ENCODE results near the gene OR2T2. TPM values are rescaled to one million over a fixed set of nuclear protein-coding genes. Genes with fewer than 3 reads are reported as not detected.
"Not testable (repeated sequence)": the region's sequence is repeated elsewhere in the genome, so short reads cannot be mapped to it uniquely, and the experiment has no call there.

OR2T2 gene
- total and polyA plus RNA-seq, 8 donors = not detected

DNA sequence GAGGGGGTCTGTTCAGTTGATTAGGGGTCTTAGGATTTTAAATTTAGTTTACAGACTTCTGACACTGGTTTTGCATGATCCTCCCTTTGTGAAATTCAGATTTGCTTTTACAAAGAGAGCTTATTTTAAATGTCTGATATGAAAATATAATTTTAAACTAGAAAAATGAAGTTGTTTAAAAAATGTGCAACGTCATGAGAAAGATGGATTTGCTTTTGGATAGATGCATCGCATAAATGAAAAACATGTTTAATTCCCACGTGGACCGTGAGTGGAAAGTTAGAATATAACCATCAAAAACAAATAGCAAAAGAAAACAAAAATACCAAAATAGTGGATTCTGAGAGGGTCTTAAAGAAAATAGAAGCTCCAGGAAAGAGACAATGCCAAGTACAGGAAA, 25.7 kb downstream of the OR2T2 start:
- Histone ChIP-seq H3K4me3 (no peak overlapping the region), H3K4me1 (no peaks in the 10 kb centered on the region), H3K36me3 (no peaks in the 10 kb centered on the region), H3K27me3 (no peaks in the 10 kb centered on the region), H3K9me3 (no peaks in the 10 kb centered on the region), H3K27ac (no peak overlapping the region)
- ATAC-seq = no peak
- intact Hi-C loops (cut with DNase I) = no loop called here
- no peak for DNase-seq
- TF ChIP-seq, protein P1, sequence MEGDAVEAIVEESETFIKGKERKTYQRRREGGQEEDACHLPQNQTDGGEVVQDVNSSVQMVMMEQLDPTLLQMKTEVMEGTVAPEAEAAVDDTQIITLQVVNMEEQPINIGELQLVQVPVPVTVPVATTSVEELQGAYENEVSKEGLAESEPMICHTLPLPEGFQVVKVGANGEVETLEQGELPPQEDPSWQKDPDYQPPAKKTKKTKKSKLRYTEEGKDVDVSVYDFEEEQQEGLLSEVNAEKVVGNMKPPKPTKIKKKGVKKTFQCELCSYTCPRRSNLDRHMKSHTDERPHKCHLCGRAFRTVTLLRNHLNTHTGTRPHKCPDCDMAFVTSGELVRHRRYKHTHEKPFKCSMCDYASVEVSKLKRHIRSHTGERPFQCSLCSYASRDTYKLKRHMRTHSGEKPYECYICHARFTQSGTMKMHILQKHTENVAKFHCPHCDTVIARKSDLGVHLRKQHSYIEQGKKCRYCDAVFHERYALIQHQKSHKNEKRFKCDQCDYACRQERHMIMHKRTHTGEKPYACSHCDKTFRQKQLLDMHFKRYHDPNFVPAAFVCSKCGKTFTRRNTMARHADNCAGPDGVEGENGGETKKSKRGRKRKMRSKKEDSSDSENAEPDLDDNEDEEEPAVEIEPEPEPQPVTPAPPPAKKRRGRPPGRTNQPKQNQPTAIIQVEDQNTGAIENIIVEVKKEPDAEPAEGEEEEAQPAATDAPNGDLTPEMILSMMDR (IDR thresholded peaks at IDR 0.05) = no peak

DNA sequence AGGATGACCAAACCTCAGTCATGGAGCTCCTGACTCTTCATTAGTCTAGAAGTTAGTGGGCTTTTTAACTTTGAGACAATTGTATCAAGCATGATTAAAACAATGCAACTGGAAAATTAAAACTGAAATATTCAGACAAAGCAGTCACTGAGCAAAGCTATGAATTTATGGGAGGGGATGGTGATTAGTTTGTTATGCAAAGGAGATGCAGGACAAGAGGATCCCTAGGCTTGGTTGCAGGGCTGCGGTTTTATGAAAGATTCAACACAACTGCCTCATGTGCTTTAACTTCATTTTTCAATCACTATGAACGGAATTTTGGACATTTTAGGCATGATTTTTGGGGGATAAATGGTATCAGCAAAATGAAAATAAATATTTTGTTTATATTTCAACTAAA, 26.7 kb downstream of the OR2T2 start:
- H3K4me1 ChIP-seq; intact Hi-C loops (cut with DNase I); H3K4me3 ChIP-seq; ATAC-seq; DNase-seq; H3K36me3 ChIP-seq; H3K27ac ChIP-seq; H3K9me3 ChIP-seq; H3K27me3 ChIP-seq: not testable (repeated sequence)

GRCh38 chr1:248473051-248473450, 27.6 kb downstream of the OR2T2 start, which contains the start of gene OR2T3:
Gene OR2T3, plus strand, starts transcription at chr1:248473351. Its CDS starts 0 bp downstream, at chr1:248473351.
- ATAC-seq; H3K4me3 ChIP-seq; H3K36me3 ChIP-seq; H3K9me3 ChIP-seq; H3K4me1 ChIP-seq; intact Hi-C loops (cut with DNase I); H3K27me3 ChIP-seq; H3K27ac ChIP-seq; DNase-seq: not testable (repeated sequence)

DNA sequence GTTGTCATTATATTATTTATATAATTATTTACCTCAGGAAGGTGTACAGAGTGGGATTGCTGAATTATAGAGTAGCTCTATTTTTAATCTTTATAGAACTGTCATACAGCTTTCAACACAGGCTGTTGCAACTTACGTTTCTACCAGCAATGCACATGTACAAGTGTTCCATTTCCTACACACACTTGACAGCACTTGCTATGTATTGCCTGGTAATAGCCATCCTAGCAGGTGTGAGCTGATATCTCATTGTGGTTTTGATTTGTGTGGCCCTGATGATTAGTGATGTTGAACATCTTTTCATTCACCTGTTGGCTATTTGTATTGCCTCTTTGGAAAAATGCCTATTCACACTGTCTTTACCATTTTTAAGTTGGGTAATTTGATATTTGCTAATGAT, 30.2 kb downstream of the OR2T2 start:
- ATAC-seq; H3K4me3 ChIP-seq; H3K27ac ChIP-seq; H3K27me3 ChIP-seq; intact Hi-C loops (cut with DNase I); H3K9me3 ChIP-seq; H3K36me3 ChIP-seq; H3K4me1 ChIP-seq; DNase-seq: not testable (repeated sequence)

GRCh38 chr1:248481686-248482579, 36.5 kb downstream of the OR2T2 start:
- H3K4me3 ChIP-seq; H3K36me3 ChIP-seq; H3K4me1 ChIP-seq; ATAC-seq; H3K27ac ChIP-seq; DNase-seq; H3K27me3 ChIP-seq; intact Hi-C loops (cut with DNase I); H3K9me3 ChIP-seq: not testable (repeated sequence)

DNA sequence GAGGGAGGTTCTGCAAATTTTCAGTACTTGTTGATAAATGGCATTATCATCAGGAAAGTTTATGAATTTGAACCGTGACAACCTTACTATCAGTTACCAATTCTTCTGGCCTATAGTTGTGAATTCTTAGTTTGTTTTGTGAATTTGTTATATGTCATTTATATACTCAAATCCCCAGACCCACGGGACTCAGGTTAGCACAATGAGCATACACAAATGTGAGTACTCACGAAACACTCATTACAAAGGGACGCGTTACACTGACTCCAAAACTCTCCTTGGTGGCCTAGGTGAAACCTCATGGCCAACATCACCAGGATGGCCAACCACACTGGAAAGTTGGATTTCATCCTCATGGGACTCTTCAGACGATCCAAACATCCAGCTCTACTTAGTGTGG, 42.9 kb downstream of the OR2T2 start, which contains the start of gene OR2T5:
Gene OR2T5, plus strand, starts transcription at position 301 of the 400 bp plus-strand sequence. Its CDS starts 0 bp downstream, at position 301.
- H3K4me1 ChIP-seq; H3K27ac ChIP-seq; H3K27me3 ChIP-seq; H3K9me3 ChIP-seq; H3K36me3 ChIP-seq; ATAC-seq; intact Hi-C loops (cut with DNase I); DNase-seq; H3K4me3 ChIP-seq: not testable (repeated sequence)

- H3K27ac ChIP-seq; H3K27me3 ChIP-seq; H3K4me1 ChIP-seq; intact Hi-C loops (cut with DNase I); DNase-seq; H3K4me3 ChIP-seq; H3K9me3 ChIP-seq; H3K36me3 ChIP-seq; ATAC-seq: not testable (repeated sequence)
These were observed 51.2 kb downstream of the OR2T2 start for GRCh38 chr1:248496661-248497060.

- intact Hi-C loops (cut with DNase I); H3K27me3 ChIP-seq; H3K4me1 ChIP-seq; H3K36me3 ChIP-seq; H3K9me3 ChIP-seq; H3K4me3 ChIP-seq; H3K27ac ChIP-seq; DNase-seq; ATAC-seq: not testable (repeated sequence)
These were observed 55.0 kb downstream of the OR2T2 start for GRCh38 chr1:248500305-248501035.

Other genes starting within 250 kb of the OR2T2 start
- gene OR2M3, start 248.4 kb upstream of the OR2T2 start, total RNA-seq = not detected
- gene OR2M3, start 248.4 kb upstream of the OR2T2 start, polyA plus RNA-seq (ENCODE audit: insufficient read length in 6 of 6) = under 1 TPM; 0.01 to 0.07 (median 0.04) TPM
- not detected for gene OR2M4, start 214.2 kb upstream of the OR2T2 start, total RNA-seq
- under 1 TPM; 0.04 to 0.12 (median 0.08) TPM for gene OR2M4, start 214.2 kb upstream of the OR2T2 start, polyA plus RNA-seq (ENCODE audit: insufficient read length in 6 of 6)
- not detected for gene OR2T33, start 167.7 kb upstream of the OR2T2 start, total RNA-seq
- not detected for gene OR2T33, start 167.7 kb upstream of the OR2T2 start, polyA plus RNA-seq (ENCODE audit: insufficient read length in 6 of 6)
- gene OR2T12, start 142.2 kb upstream of the OR2T2 start, total RNA-seq = not detected
- under 1 TPM in 4 of 6 donors, not detected in 2; 0.03 to 0.07 (median 0.05) TPM for gene OR2T12, start 142.2 kb upstream of the OR2T2 start, polyA plus RNA-seq (ENCODE audit: insufficient read length in 6 of 6)
- gene OR2M7, start 121.1 kb upstream of the OR2T2 start, total RNA-seq = not detected
- gene OR2M7, start 121.1 kb upstream of the OR2T2 start, polyA plus RNA-seq (ENCODE audit: insufficient read length in 6 of 6) = not detected
- gene OR14C36, start 96.9 kb upstream of the OR2T2 start, total RNA-seq = not detected
- not detected for gene OR14C36, start 96.9 kb upstream of the OR2T2 start, polyA plus RNA-seq (ENCODE audit: insufficient read length in 6 of 6)
- not detected for gene OR2T4, start 84.0 kb upstream of the OR2T2 start, total RNA-seq
- not detected for gene OR2T4, start 84.0 kb upstream of the OR2T2 start, polyA plus RNA-seq (ENCODE audit: insufficient read length in 6 of 6)
- not detected for gene OR2T6, start 69.9 kb upstream of the OR2T2 start, total RNA-seq
- gene OR2T6, start 69.9 kb upstream of the OR2T2 start, polyA plus RNA-seq (ENCODE audit: insufficient read length in 6 of 6) = not detected
- gene OR2T1, start 42.6 kb upstream of the OR2T2 start, total RNA-seq = not detected
- not detected for gene OR2T1, start 42.6 kb upstream of the OR2T2 start, polyA plus RNA-seq (ENCODE audit: insufficient read length in 6 of 6)
- gene OR2T3, start 27.7 kb downstream of the OR2T2 start, total RNA-seq = not detected
- gene OR2T3, start 27.7 kb downstream of the OR2T2 start, polyA plus RNA-seq (ENCODE audit: insufficient read length in 6 of 6) = not detected
- not detected for gene OR2T5, start 43.0 kb downstream of the OR2T2 start, total RNA-seq
- not detected for gene OR2T5, start 43.0 kb downstream of the OR2T2 start, polyA plus RNA-seq (ENCODE audit: insufficient read length in 6 of 6)
- not detected for gene OR2G6, start 62.4 kb downstream of the OR2T2 start, total RNA-seq
- under 1 TPM in 4 of 6 donors, not detected in 2; 0.04 to 0.06 (median 0.04) TPM for gene OR2G6, start 62.4 kb downstream of the OR2T2 start, polyA plus RNA-seq (ENCODE audit: insufficient read length in 6 of 6)
- gene OR2T29, start 117.1 kb downstream of the OR2T2 start, total RNA-seq = not detected
- gene OR2T29, start 117.1 kb downstream of the OR2T2 start, polyA plus RNA-seq (ENCODE audit: insufficient read length in 6 of 6) = not detected
- gene OR2T34, start 129.1 kb downstream of the OR2T2 start, total RNA-seq = not detected
- gene OR2T34, start 129.1 kb downstream of the OR2T2 start, polyA plus RNA-seq (ENCODE audit: insufficient read length in 6 of 6) = not detected
- not detected for gene OR2T10, start 152.1 kb downstream of the OR2T2 start, total RNA-seq
- not detected for gene OR2T10, start 152.1 kb downstream of the OR2T2 start, polyA plus RNA-seq (ENCODE audit: insufficient read length in 6 of 6)
- not detected for gene OR2T11, start 189.5 kb downstream of the OR2T2 start, total RNA-seq
- under 1 TPM in 1 of 6 donors, not detected in 5; 0.04 TPM for gene OR2T11, start 189.5 kb downstream of the OR2T2 start, polyA plus RNA-seq (ENCODE audit: insufficient read length in 6 of 6)
- gene OR2T35, start 199.6 kb downstream of the OR2T2 start, total RNA-seq = not detected
- gene OR2T35, start 199.6 kb downstream of the OR2T2 start, polyA plus RNA-seq (ENCODE audit: insufficient read length in 6 of 6) = not detected
- not detected for gene OR2T27, start 209.9 kb downstream of the OR2T2 start, total RNA-seq
- not detected for gene OR2T27, start 209.9 kb downstream of the OR2T2 start, polyA plus RNA-seq (ENCODE audit: insufficient read length in 6 of 6)

Data from left lung (tissue), 10 donors.